Esophagus muscularis mucosa (tissue), 4 donors: ENCODE results near the gene PAM. TPM values are rescaled to one million over a fixed set of nuclear protein-coding genes. Genes with fewer than 3 reads are reported as not detected.

Source experiments
- DNase-seq: peaks from one replicate; pipeline ENCODE4 v3.0.0-alpha.2; 2017; ENCODE audit errors: extremely low spot score
- H3K27ac ChIP-seq, 4 donors: fragments of 200-600 bp; sonication (generic); replicated peaks in 1 of 4; 1 replicate in 3 of 4; 2 replicates in 1 of 4; pipeline ENCODE4 v1.5.1; 2016 to 2019; ENCODE audit warnings: mild to moderate bottlenecking in 1 of 4
- H3K27me3 ChIP-seq, 4 donors: fragments of 200-600 bp; sonication (generic); one replicate each; pipeline versions ENCODE4 v1.5.1 to v1.6.0; 2016 to 2019
- H3K36me3 ChIP-seq, 4 donors: fragments of 200-600 bp; sonication (generic); one replicate each; pipeline ENCODE4 v1.5.1; 2016 to 2019
- H3K4me1 ChIP-seq, 4 donors: fragments of 200-600 bp; sonication (generic); one replicate each; pipeline ENCODE4 v1.5.1; 2016 to 2019
- H3K4me3 ChIP-seq, 4 donors: fragments of 200-600 bp; sonication (generic); 1 replicate in 2 of 4; 2 replicates in 2 of 4; pipeline ENCODE4 v1.5.1; 2016 to 2019; ENCODE audit warnings: mild to moderate bottlenecking in 4 of 4, moderate library complexity in 1 of 4
- H3K9me3 ChIP-seq, 4 donors: fragments of 200-600 bp; sonication (generic); 1 replicate in 3 of 4; 2 replicates in 1 of 4; pipeline ENCODE4 v1.5.1; 2016 to 2019
- EP300 ChIP-seq: sonication (generic); formaldehyde crosslinking; IDR thresholded peaks from one replicate; pipeline ENCODE4 v1.6.1; 2017; ENCODE audit warnings: antibody characterized with exemption
- POLR2A ChIP-seq: fragments of 450-650 bp; IDR thresholded peaks from one replicate; pipeline ENCODE4 v1.6.1; 2017; ENCODE audit warnings: antibody characterized with exemption, moderate library complexity, mild to moderate bottlenecking, low read depth
- POLR2AphosphoS5 ChIP-seq, 2 donors: sonication (generic); formaldehyde crosslinking; IDR thresholded peaks; one replicate each; pipeline ENCODE4 v1.6.1; 2017; ENCODE audit warnings: antibody characterized with exemption in 2 of 2
- WGBS: methylation state at CpG from one replicate; pipeline ENCODE4 v1.1.5; 2018; 5-methylcytosine and 5-hydroxymethylcytosine counted together
- intact Hi-C: fragments of 100-400 bp; cut with DNase I; formaldehyde crosslinking; loops from one replicate; pipeline ENCODE4 v1.15.1; 2023
- total RNA-seq, 4 donors: library from RNA; depleted of rRNA; stranded (reverse); fragments of >200 nt; gene quantifications; one replicate each; pipeline versions ENCODE4 v1.1.0 to v1.2.1, GENCODE V29; 2016
- TF ChIP-seq, protein P1 (sequence below), 3 experiments: fragments of 200-600 bp in 2 of 3; fragments of 450-650 bp in 1 of 3; sonication (generic) in 2 of 3; IDR thresholded peaks; one replicate each; pipeline ENCODE4 v1.5.1; 2017 to 2019; ENCODE audit warnings: antibody characterized with exemption in 3 of 3, mild to moderate bottlenecking in 2 of 3, moderate library complexity in 1 of 3

PAM gene
- total RNA-seq, 4 donors from 2014 or later: 212 to 250 (median 227) TPM

DNA sequence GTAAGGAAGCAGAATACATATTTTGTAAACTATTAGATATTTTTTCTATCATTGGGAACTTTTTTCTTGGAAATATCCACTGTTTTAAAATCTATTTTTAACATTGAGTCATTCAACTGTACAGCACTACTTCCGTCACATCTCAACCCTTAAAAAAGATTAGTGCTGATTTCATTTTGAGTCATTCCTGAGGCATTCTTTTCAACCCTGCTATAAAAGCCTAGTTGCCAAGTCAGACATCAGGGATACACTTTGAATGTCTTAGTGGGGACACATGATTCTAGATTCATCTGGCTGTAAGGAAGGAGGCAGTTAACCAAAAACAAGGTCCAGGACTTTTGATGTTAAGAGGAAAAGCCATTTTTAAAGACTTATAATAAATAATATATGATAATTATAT lies 203.9 kb downstream of the PAM start:
- Histone ChIP-seq H3K4me3 (no peak overlapping the region), H3K9me3 (no peaks in the 10 kb centered on the region), H3K36me3 (peaks cover 0 to 12% (median 0%) of the 10 kb centered on the region in 4 donors), H3K4me1 (peaks cover 3 to 25% (median 15%) of the 10 kb centered on the region in 4 donors), H3K27me3 (no peaks in the 10 kb centered on the region), H3K27ac (peak overlapping the region in 2 of 4 donors; percentile 11 to 37)
- WGBS: 33% methylated on average over 1 of the region's 1 CpG
- no peak for DNase-seq
- intact Hi-C loops: no loop called here
- TF ChIP-seq POLR2A: no peak
- no peak for TF ChIP-seq EP300
- TF ChIP-seq, protein P1, sequence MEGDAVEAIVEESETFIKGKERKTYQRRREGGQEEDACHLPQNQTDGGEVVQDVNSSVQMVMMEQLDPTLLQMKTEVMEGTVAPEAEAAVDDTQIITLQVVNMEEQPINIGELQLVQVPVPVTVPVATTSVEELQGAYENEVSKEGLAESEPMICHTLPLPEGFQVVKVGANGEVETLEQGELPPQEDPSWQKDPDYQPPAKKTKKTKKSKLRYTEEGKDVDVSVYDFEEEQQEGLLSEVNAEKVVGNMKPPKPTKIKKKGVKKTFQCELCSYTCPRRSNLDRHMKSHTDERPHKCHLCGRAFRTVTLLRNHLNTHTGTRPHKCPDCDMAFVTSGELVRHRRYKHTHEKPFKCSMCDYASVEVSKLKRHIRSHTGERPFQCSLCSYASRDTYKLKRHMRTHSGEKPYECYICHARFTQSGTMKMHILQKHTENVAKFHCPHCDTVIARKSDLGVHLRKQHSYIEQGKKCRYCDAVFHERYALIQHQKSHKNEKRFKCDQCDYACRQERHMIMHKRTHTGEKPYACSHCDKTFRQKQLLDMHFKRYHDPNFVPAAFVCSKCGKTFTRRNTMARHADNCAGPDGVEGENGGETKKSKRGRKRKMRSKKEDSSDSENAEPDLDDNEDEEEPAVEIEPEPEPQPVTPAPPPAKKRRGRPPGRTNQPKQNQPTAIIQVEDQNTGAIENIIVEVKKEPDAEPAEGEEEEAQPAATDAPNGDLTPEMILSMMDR (IDR thresholded peaks at IDR 0.05): no peak
- no peak for TF ChIP-seq POLR2AphosphoS5 (IDR thresholded peaks at IDR 0.05)

DNA sequence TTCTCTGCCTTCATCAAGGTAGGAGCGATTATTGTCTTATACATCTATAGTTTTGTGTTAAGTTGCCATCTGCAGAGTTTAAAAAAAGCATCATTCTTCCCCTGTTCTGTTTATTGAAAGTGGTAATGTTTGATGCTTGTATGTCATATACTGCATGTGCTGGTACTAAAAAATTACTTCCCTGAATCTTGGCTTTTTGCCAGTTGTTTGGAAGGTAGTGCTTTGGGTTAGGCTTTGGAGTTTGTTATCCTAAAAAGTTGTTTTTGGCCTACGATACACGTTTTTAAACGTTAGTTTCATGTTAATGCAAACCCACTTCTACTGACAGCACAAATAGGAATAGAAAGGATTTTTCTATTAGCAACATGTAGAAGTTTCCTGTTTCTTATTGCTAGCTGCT lies 206.6 kb downstream of the PAM start:
- WGBS: 70% methylated on average over 4 of the region's 4 CpGs
- intact Hi-C loops: no loop called here

DNA sequence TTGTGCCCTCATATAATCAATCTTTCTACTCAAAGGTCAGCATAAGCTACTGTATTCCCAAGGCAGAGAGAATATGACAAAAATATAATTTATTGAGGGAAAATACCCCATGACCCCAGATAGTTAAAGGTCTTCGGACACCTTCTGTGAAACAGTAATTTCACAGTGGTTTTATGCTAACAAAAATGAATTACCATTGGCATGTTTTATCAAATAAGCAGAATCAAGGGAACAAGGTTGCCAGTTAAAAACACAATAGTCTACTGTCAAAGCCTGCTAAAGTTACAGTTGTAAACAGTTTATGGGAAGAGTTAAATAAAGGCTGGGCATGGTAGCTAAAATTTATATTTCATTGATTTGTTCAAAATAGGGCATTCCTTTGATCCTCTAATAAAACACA lies 210.5 kb downstream of the PAM start:
- Histone ChIP-seq H3K27ac (no peak overlapping the region), H3K27me3 (no peaks in the 10 kb centered on the region), H3K4me1 (no peaks in the 10 kb centered on the region), H3K4me3 (no peak overlapping the region), H3K9me3 (no peaks in the 10 kb centered on the region), H3K36me3 (peaks cover 0 to 13% (median 3%) of the 10 kb centered on the region in 4 donors)
- TF ChIP-seq EP300: no peak
- WGBS: 96% methylated on average over 1 of the region's 1 CpG
- intact Hi-C loops: no loop called here
- no peak for DNase-seq

More for the DNA sequence above, 206.6 kb downstream of the PAM start:
- Histone ChIP-seq H3K4me3 (no peak overlapping the region), H3K27ac (no peak overlapping the region), H3K9me3 (no peaks in the 10 kb centered on the region), H3K4me1 (peaks cover 3 to 19% (median 15%) of the 10 kb centered on the region in 4 donors), H3K27me3 (no peaks in the 10 kb centered on the region), H3K36me3 (peaks cover 0 to 12% (median 0%) of the 10 kb centered on the region in 4 donors)
- TF ChIP-seq EP300 (no peak), POLR2AphosphoS5 (IDR thresholded peaks at IDR 0.05) (no peak), POLR2A (no peak)
- TF ChIP-seq, protein P1 (IDR thresholded peaks at IDR 0.05): no peak
- DNase-seq: no peak

DNA sequence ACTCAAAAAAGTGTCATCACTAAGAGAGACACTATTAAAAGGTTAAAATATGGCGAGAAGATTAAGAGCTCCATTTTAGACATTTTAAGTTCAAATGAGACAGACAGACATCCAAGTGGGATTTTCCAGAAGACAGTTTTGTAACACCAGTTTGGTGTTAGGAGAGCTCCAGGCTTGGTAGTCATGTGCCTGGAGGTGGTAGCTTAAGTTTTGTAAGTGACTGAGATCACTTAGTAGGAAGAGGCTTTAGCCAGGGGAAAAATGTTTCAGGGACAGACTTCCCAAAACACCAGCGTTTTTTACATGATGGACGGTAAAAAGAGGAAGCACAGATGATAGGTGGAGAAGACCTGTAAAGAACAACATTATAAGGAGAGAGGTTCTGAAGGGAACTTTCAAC lies 214.5 kb downstream of the PAM start:
- H3K27ac ChIP-seq: no peak overlapping the region
- 86% methylated on average over 3 of the region's 3 CpGs for WGBS
- TF ChIP-seq, protein P1 (IDR thresholded peaks at IDR 0.05): no peak
- no peak for TF ChIP-seq EP300
- TF ChIP-seq POLR2AphosphoS5 (IDR thresholded peaks at IDR 0.05): no peak
- no peak for TF ChIP-seq POLR2A
- no peak overlapping the region for H3K4me3 ChIP-seq
- intact Hi-C loops: loop anchor here (2.0 kb wide), 1 partner anchor 189 kb away; no protein-coding TSS in a partner anchor
- H3K9me3 ChIP-seq: no peaks in the 10 kb centered on the region
- DNase-seq: no peak
- H3K4me1 ChIP-seq: no peaks in the 10 kb centered on the region
- H3K27me3 ChIP-seq: no peaks in the 10 kb centered on the region
- peaks cover 0 to 12% (median 4%) of the 10 kb centered on the region in 4 donors for H3K36me3 ChIP-seq

DNA sequence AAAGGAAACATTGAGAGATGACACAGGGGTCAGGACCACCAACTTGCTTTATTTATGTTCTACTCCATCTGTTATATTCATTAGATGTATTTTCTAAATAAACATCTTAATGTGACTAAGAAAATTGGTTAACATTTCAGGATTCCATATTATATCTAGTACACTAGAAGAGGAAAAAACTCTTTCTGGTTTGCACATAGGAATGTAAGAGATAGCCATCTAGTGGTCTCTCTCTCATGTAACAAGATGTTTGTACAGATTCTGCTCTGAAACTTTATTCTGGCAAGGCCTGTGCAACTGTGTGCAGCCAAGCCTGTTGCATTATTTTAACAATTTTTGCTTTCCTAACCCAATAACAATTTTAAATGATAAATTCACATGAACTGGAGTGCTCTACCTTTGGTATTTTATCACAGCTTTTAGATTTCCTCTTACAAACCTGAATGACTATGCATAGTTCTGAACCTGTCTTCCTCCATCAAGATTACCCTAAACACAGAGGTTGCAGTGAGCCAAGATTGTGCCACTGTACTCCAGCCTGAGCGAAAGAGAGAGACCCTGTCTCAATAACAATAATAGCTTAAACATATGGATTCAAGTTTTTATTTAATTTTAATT lies 216.7 kb downstream of the PAM start:
- no peak overlapping the region for H3K4me3 ChIP-seq
- H3K9me3 ChIP-seq: no peaks in the 10 kb centered on the region
- H3K27ac ChIP-seq: no peak overlapping the region
- H3K27me3 ChIP-seq: no peaks in the 10 kb centered on the region
- intact Hi-C loops: loop anchor here (2.0 kb wide), 1 partner anchor 191 kb away; no protein-coding TSS in a partner anchor
- DNase-seq: no peak
- peaks cover 0 to 3% (median 0%) of the 10 kb centered on the region in 4 donors for H3K4me1 ChIP-seq
- TF ChIP-seq, protein P1 (IDR thresholded peaks at IDR 0.05): peak; percentile 42 to 60 (median 57)
- TF ChIP-seq EP300 (no peak), POLR2A (no peak), POLR2AphosphoS5 (IDR thresholded peaks at IDR 0.05) (no peak)
- WGBS: 69% methylated on average over 1 of the region's 1 CpG
- peaks cover 0 to 17% (median 4%) of the 10 kb centered on the region in 4 donors for H3K36me3 ChIP-seq
